Heart right ventricle (tissue), 16 donors: Measurements from ENCODE around the gene LILRA2. TPM values are rescaled to one million over a fixed set of nuclear protein-coding genes. Genes with fewer than 3 reads are reported as not detected.
A peak's percentile ranks its signal among the peaks of the same experiment; 100 is the strongest.
"Not testable (repeated sequence)": the region's sequence is repeated elsewhere in the genome, so short reads cannot be mapped to it uniquely, and the experiment has no call there.

Experiments
- ATAC-seq, 8 donors: fragments of 200-7000 bp; cut with Tn5 transposase; one replicate each; pipeline ENCODE4 v1.9.1; 2020; ENCODE audit warnings: mild to moderate bottlenecking in 8 of 8, moderate library complexity in 8 of 8, moderate number of reproducible peaks in 1 of 8
- DNase-seq, 2 donors: peaks; one replicate each; pipeline ENCODE4 v3.0.0-alpha.2; 2020
- H3K27ac ChIP-seq, 10 donors: fragments of 200-600 bp; sonication (generic) in 2 of 10; one replicate each; pipeline versions ENCODE4 v1.5.0 to v1.8.0; 2020 to 2022; ENCODE audit warnings: mild to moderate bottlenecking in 3 of 10
- H3K27me3 ChIP-seq, 7 donors: fragments of 200-600 bp; one replicate each; pipeline ENCODE4 v1.8.0; 2021 to 2022; ENCODE audit warnings: mild to moderate bottlenecking in 2 of 7
- H3K36me3 ChIP-seq, 9 donors: fragments of 200-600 bp; sonication (generic) in 1 of 9; one replicate each; pipeline versions ENCODE4 v1.5.0 to v1.8.0; 2020 to 2022; ENCODE audit warnings: mild to moderate bottlenecking in 2 of 9
- H3K4me1 ChIP-seq, 9 donors: fragments of 200-600 bp; sonication (generic) in 1 of 9; one replicate each; pipeline versions ENCODE4 v1.5.0 to v1.8.0; 2020 to 2022; ENCODE audit warnings: mild to moderate bottlenecking in 4 of 9
- H3K4me3 ChIP-seq, 10 donors: fragments of 200-600 bp; sonication (generic) in 2 of 10; one replicate each; pipeline versions ENCODE4 v1.5.0 to v1.8.0; 2020 to 2022; ENCODE audit warnings: mild to moderate bottlenecking in 7 of 10, moderate library complexity in 2 of 10
- H3K9me3 ChIP-seq, 11 donors: fragments of 200-600 bp in 10 of 11; sonication (generic) in 2 of 11; one replicate each; pipeline versions ENCODE4 v1.5.0 to v1.8.0; 2013 to 2022; ENCODE audit warnings: mild to moderate bottlenecking in 2 of 11, control low read depth in 1 of 11, moderate library complexity in 1 of 11
- WGBS, 2 donors: extraction: QIAGEN DNeasy Blood & Tissue Kit; methylation state at CpG; one replicate each; pipeline ENCODE4 v1.1.7; 2013; ENCODE audit warnings: inconsistent platforms in 1 of 2; 5-methylcytosine and 5-hydroxymethylcytosine counted together
- intact Hi-C, 10 donors: fragments of 100-400 bp; cut with DNase I; formaldehyde crosslinking; loops; one replicate each; pipeline versions ENCODE4 v1.11.1 to v1.14.2; 2022
- polyA plus RNA-seq, 2 donors: library from polyadenylated mRNA; stranded (reverse); fragments of 200-250 nt; gene quantifications; one replicate each; pipeline ENCODE4 v1.2.3, GENCODE V29; 2013
- total RNA-seq, 10 donors: library from RNA; stranded (reverse); fragmentation: NEBNext Ultra II Directional in 3 of 10; extraction: Animal tissue kit (Norgen Biotek cat#: 25700) in 3 of 10; gene quantifications; one replicate each; pipeline versions ENCODE4 v1.2.1 to v1.2.4, GENCODE V29; 2021 to 2023
- TF ChIP-seq, protein P1 (sequence below), 9 donors: fragments of 200-600 bp; sonication (generic) in 2 of 9; IDR thresholded peaks; one replicate each; pipeline versions ENCODE4 v1.5.0 to v1.8.0; 2021 to 2022; ENCODE audit warnings: antibody characterized with exemption in 9 of 9, mild to moderate bottlenecking in 5 of 9, moderate library complexity in 1 of 9
- donor health status: Arrhythmogenic right ventricular cardiomyopathy.
- donor health status: ischemic (EF 13 %, LVEDD 7.1; RV severe dilation, severe dysfunction).
- donor health status: healthy with polysubstance abuse.
- donor health status: DM: no; HTN: yes; CAD: no.
- donor health status: DM: no; HTN: no; CAD: no.
- donor health status: ischemic (EF 25% LVEDD 6.9; RV normal size, moderate dysfunction).
- donor health status: ischemic (EF 25% LVEDD 5.7; RV mildly dilated, moderate dysfunction).
- donor health status: healthy.
- donor health status: DM: yes; HTN: yes; CAD: no.
- donor health status: Ischemic cardiomyopathy.
- donor health status: ischemic (EF 35%, LVEDD 5.7; RV mildly dilated, moderate dysfunction).
- donor health status: nonischemic (EF 11% LVEDD 7.7; RV severe dilation, severe dysfunction).
- donor health status: DM: yes; HTN: yes; CAD: no.
- donor health status: PGD.
- donor health status: ischemic (EF 29% LVEDD 5.4; RV normal size, mild dysfunction).
- donor health status: nonischemic (EF 23%, LVEDD 6.1; RV moderate dilation, normal function).

The LILRA2 gene
- total and polyA plus RNA-seq, 12 donors = 0.22 to 3.3 (median 0.97) TPM

DNA sequence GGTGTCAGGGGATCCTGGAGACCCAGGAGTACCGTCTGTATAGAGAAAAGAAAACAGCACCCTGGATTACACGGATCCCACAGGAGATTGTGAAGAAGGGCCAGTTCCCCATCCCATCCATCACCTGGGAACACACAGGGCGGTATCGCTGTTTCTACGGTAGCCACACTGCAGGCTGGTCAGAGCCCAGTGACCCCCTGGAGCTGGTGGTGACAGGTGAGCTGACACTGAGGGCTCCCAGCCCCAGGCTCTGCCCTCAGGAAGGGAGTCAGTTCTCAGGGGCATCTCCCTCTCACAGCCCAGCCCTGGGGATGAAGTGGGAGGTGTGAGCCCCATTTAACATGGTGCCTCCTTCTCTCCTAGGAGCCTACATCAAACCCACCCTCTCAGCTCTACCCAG, 21.1 kb downstream of the LILRA2 start:
- intact Hi-C loops = no loop called here
- H3K27ac ChIP-seq = no peak overlapping the region
- DNase-seq (no peak), ATAC-seq (no peak)
- TF ChIP-seq, protein P1, sequence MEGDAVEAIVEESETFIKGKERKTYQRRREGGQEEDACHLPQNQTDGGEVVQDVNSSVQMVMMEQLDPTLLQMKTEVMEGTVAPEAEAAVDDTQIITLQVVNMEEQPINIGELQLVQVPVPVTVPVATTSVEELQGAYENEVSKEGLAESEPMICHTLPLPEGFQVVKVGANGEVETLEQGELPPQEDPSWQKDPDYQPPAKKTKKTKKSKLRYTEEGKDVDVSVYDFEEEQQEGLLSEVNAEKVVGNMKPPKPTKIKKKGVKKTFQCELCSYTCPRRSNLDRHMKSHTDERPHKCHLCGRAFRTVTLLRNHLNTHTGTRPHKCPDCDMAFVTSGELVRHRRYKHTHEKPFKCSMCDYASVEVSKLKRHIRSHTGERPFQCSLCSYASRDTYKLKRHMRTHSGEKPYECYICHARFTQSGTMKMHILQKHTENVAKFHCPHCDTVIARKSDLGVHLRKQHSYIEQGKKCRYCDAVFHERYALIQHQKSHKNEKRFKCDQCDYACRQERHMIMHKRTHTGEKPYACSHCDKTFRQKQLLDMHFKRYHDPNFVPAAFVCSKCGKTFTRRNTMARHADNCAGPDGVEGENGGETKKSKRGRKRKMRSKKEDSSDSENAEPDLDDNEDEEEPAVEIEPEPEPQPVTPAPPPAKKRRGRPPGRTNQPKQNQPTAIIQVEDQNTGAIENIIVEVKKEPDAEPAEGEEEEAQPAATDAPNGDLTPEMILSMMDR (IDR thresholded peaks at IDR 0.05) = no peak
- WGBS, 2 donors = 76 to 85% methylated on average over 5 of the region's 5 CpGs
- peaks cover 0 to 18% (median 0%) of the 10 kb centered on the region in 9 donors for H3K4me1 ChIP-seq
- no peaks in the 10 kb centered on the region for H3K36me3 ChIP-seq
- no peak overlapping the region for H3K4me3 ChIP-seq
- H3K27me3 ChIP-seq = peaks cover 0 to 17% (median 14%) of the 10 kb centered on the region in 7 donors
- peaks cover 0 to 15% (median 0%) of the 10 kb centered on the region in 11 donors for H3K9me3 ChIP-seq

DNA sequence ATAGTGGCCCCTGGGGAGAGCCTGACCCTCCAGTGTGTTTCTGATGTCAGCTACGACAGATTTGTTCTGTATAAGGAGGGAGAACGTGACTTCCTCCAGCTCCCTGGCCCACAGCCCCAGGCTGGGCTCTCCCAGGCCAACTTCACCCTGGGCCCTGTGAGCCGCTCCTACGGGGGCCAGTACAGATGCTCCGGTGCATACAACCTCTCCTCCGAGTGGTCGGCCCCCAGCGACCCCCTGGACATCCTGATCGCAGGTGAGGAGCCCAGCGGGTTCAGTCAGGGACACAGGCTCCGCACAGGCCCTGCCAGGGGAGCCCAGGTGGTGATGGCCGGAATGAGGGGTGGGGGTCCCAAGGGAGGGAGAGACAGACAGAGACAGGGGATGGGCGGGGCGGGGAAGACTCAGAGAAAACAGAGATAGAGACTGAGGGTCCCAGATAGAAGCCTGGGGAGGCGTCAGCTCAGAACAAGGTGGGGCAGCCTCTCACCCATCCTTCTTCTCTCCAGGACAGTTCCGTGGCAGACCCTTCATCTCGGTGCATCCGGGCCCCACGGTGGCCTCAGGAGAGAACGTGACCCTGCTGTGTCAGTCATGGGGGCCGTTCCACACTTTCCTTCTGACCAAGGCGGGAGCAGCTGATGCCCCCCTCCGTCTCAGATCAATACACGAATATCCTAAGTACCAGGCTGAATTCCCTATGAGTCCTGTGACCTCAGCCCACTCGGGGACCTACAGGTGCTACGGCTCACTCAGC, 22.3 kb downstream of the LILRA2 start:
- WGBS, 2 donors = 83 to 84% methylated on average over 26 of the region's 26 CpGs

DNA sequence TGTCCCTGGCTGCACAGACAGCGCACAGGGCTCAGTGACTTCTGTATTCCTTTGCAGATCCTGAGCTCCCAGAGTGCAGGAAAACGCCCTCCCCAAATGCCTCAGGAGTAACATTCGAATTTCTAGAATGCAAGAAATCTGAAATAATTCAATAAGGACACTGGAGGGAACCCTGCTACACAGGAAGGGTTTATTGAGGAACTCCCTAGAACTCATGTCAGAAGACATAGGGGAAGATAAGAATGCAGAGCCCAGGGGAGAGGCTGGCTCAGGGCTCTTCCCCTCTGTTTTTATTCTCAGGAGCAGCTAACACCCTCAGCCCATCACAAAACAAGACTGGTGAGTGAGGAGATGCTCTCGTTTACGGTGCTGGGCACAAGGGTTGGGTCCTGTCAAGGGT, 26.6 kb downstream of the LILRA2 start:
- TF ChIP-seq, protein P1 (IDR thresholded peaks at IDR 0.05) = peak in 1 of 9 donors; percentile 15
- no peak for ATAC-seq
- H3K27me3 ChIP-seq = peaks cover 0 to 16% (median 8%) of the 10 kb centered on the region in 7 donors
- H3K27ac ChIP-seq = no peak overlapping the region
- no peaks in the 10 kb centered on the region for H3K36me3 ChIP-seq
- DNase-seq = no peak
- intact Hi-C loops = no loop called here
- no peak overlapping the region for H3K4me3 ChIP-seq
- peaks cover 0 to 13% (median 6%) of the 10 kb centered on the region in 11 donors for H3K9me3 ChIP-seq
- no peaks in the 10 kb centered on the region for H3K4me1 ChIP-seq
- 59 to 68% methylated on average over 5 of the region's 5 CpGs for WGBS, 2 donors

More for the DNA sequence above, 22.3 kb downstream of the LILRA2 start:
- H3K4me3 ChIP-seq, ATAC-seq, DNase-seq, H3K27ac ChIP-seq, H3K9me3 ChIP-seq, H3K36me3 ChIP-seq, intact Hi-C loops: not testable (repeated sequence)
- H3K4me1 ChIP-seq = peaks cover 0 to 18% (median 0%) of the 10 kb centered on the region in 9 donors
- peaks cover 0 to 21% (median 16%) of the 10 kb centered on the region in 7 donors for H3K27me3 ChIP-seq

DNA sequence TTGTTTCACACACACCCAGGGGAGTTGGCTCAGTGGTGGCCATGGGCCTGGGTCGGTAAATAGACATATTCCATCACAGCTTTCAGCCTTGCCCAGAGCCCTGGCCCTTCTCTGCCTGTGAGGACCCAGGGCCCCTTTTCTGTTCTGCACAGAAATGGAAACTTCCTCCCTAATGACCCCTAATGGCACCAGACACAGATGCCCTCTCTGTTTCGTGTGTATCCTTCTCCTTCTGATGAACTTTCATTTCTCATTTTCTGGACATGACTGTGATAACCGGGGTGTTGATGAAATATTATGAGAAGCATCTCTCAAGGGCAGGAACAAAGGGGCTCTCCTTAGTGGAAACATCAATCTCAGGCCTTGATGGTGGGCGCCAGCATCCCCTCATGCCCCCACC, 32.6 kb downstream of the LILRA2 start:
- TF ChIP-seq, protein P1 (IDR thresholded peaks at IDR 0.05) = no peak
- 59 to 61% methylated on average over 4 of the region's 4 CpGs for WGBS, 2 donors
- intact Hi-C loops = no loop called here
- H3K27me3 ChIP-seq = peaks cover 0 to 8% (median 3%) of the 10 kb centered on the region in 7 donors
- peak overlapping the region in 1 of 10 donors; percentile 71 for H3K27ac ChIP-seq
- H3K4me1 ChIP-seq = peaks cover 0 to 27% (median 0%) of the 10 kb centered on the region in 9 donors
- no peaks in the 10 kb centered on the region for H3K36me3 ChIP-seq
- no peak overlapping the region for H3K4me3 ChIP-seq
- ATAC-seq (peak in 3 of 8 donors; percentile 12 to 50 (median 47)), DNase-seq (no peak)
- peaks cover 0 to 40% (median 10%) of the 10 kb centered on the region in 11 donors for H3K9me3 ChIP-seq
